ENCODE results near the gene DCPS.

The DCPS gene

GRCh38 chr11:126328444-126328843, 24.6 kb downstream of the DCPS start:
- no peak for DNase-seq (ENCODE audit: low read depth in 2 of 2)

- no peak for DNase-seq (ENCODE audit: low read depth in 2 of 2)
Measured at GRCh38 chr11:126328938-126329643, 25.2 kb downstream of the DCPS start.

- no peak for DNase-seq (ENCODE audit: low read depth in 2 of 2)
Measured at GRCh38 chr11:126329644-126330211, 25.9 kb downstream of the DCPS start.

- DNase-seq (ENCODE audit: low read depth in 2 of 2): no peak
Measured at GRCh38 chr11:126331286-126331685, 27.4 kb downstream of the DCPS start.

- no peak for DNase-seq (ENCODE audit: low read depth in 2 of 2)
Measured at GRCh38 chr11:126332221-126332711, 28.4 kb downstream of the DCPS start.

GRCh38 chr11:126333142-126333541, 29.3 kb downstream of the DCPS start:
- no peak for DNase-seq (ENCODE audit: low read depth in 2 of 2)

GRCh38 chr11:126334659-126335462, 31.0 kb downstream of the DCPS start:
- no peak for DNase-seq (ENCODE audit: low read depth in 2 of 2)

- DNase-seq (ENCODE audit: low read depth in 2 of 2): no peak
Measured at GRCh38 chr11:126335463-126335760, 31.6 kb downstream of the DCPS start.

GRCh38 chr11:126336138-126336541, 32.3 kb downstream of the DCPS start:
- DNase-seq (ENCODE audit: low read depth in 2 of 2): no peak

- no peak for DNase-seq (ENCODE audit: low read depth in 2 of 2)
Measured at GRCh38 chr11:126336671-126337101, 32.8 kb downstream of the DCPS start.

- no peak for DNase-seq (ENCODE audit: low read depth in 2 of 2)
Measured at GRCh38 chr11:126337126-126337473, 33.2 kb downstream of the DCPS start.

GRCh38 chr11:126337474-126338241, 33.8 kb downstream of the DCPS start:
- DNase-seq (ENCODE audit: low read depth in 2 of 2): no peak

GRCh38 chr11:126338346-126339055, 34.6 kb downstream of the DCPS start:
- no peak for DNase-seq (ENCODE audit: low read depth in 2 of 2)

- DNase-seq (ENCODE audit: low read depth in 2 of 2): no peak
Measured at GRCh38 chr11:126339073-126339862, 35.4 kb downstream of the DCPS start.

GRCh38 chr11:126339863-126340434, 36.1 kb downstream of the DCPS start:
- no peak for DNase-seq (ENCODE audit: low read depth in 2 of 2)

- no peak for DNase-seq (ENCODE audit: low read depth in 2 of 2)
Measured at GRCh38 chr11:126340960-126341606, 37.2 kb downstream of the DCPS start.

- DNase-seq (ENCODE audit: low read depth in 2 of 2): no peak
Measured at GRCh38 chr11:126341760-126342161, 37.9 kb downstream of the DCPS start.

- DNase-seq (ENCODE audit: low read depth in 2 of 2): no peak
Measured at GRCh38 chr11:126343051-126343450, 39.2 kb downstream of the DCPS start.

- DNase-seq (ENCODE audit: low read depth in 2 of 2): no peak
Measured at GRCh38 chr11:126344141-126345080, 40.6 kb downstream of the DCPS start.
